Thyroid gland (tissue), 4 donors: ENCODE results near the gene NACAD.

ENCODE experiments used
- CTCF ChIP-seq, 6 experiments: fragments of 200-600 bp in 3 of 6; fragments of 450-650 bp in 3 of 6; sonication (generic) in 3 of 6; IDR thresholded peaks; one replicate each; pipeline ENCODE4 v1.5.1; 2016 to 2019; ENCODE audit warnings: antibody characterized with exemption in 6 of 6, mild to moderate bottlenecking in 2 of 6, inconsistent platforms in 1 of 6, moderate library complexity in 1 of 6
- POLR2A ChIP-seq, 2 donors: fragments of 450-650 bp; IDR thresholded peaks; one replicate each; pipeline ENCODE4 v1.6.1; 2017; ENCODE audit warnings: antibody characterized with exemption in 2 of 2, mild to moderate bottlenecking in 2 of 2, moderate library complexity in 1 of 2

GRCh38 chr7:45036796-45037195, 52.0 kb downstream of the NACAD start:
- no peak for TF ChIP-seq CTCF (IDR thresholded peaks at IDR 0.05)
- TF ChIP-seq POLR2A (IDR thresholded peaks at IDR 0.05) = no peak
